GM12892 (cell line): ENCODE measurements around the gene ADGRA1.

Experiments used
- DNase-seq: peaks from one replicate; pipeline ENCODE4 v3.0.0; 2011; ENCODE audit not compliant: insufficient read length
- FAIRE-seq: peaks from 2 replicates; lab custom pipeline; 2011; peaks lifted over from hg19 to GRCh38; lab: Jason Lieb, UNC
- POLR2A ChIP-seq: IDR thresholded peaks from 2 replicates; pipeline ENCODE4 v1.6.1; 2011; ENCODE audit warnings: low read depth, low read length, control low read depth
- POLR2AphosphoS5 ChIP-seq: IDR thresholded peaks from 2 replicates; pipeline ENCODE4 v1.6.1; 2011; ENCODE audit warnings: low read depth, low read length, control low read depth
- TAF1 ChIP-seq: IDR thresholded peaks from 2 replicates; pipeline ENCODE4 v1.6.1; 2011; ENCODE audit warnings: low read depth, mild to moderate bottlenecking, control low read depth, low read length, borderline replicate concordance

The ADGRA1 gene

GRCh38 chr10:133100706-133101415 lies 13.1 kb downstream of the ADGRA1 start:
- FAIRE-seq = no peak
- TF ChIP-seq TAF1 (no peak), POLR2AphosphoS5 (no peak), POLR2A (no peak)
- DNase-seq = no peak

- TF ChIP-seq POLR2AphosphoS5 (no peak), TAF1 (no peak), POLR2A (no peak)
- DNase-seq = no peak
- no peak for FAIRE-seq
Measured at GRCh38 chr10:133101416-133101810, 13.7 kb downstream of the ADGRA1 start.

- no peak for TF ChIP-seq TAF1
- no peak for TF ChIP-seq POLR2A
- no peak for TF ChIP-seq POLR2AphosphoS5
- DNase-seq (no peak), FAIRE-seq (no peak)
Measured at GRCh38 chr10:133102415-133103095, 14.8 kb downstream of the ADGRA1 start.

GRCh38 chr10:133103311-133103910 lies 15.7 kb downstream of the ADGRA1 start:
- no peak for TF ChIP-seq TAF1
- no peak for TF ChIP-seq POLR2A
- no peak for TF ChIP-seq POLR2AphosphoS5
- no peak for DNase-seq
- FAIRE-seq = no peak

GRCh38 chr10:133104068-133104962 lies 16.6 kb downstream of the ADGRA1 start:
- TF ChIP-seq TAF1 (no peak), POLR2A (no peak), POLR2AphosphoS5 (no peak)
- no peak for DNase-seq
- no peak for FAIRE-seq

- TF ChIP-seq POLR2AphosphoS5 = no peak
- TF ChIP-seq POLR2A = no peak
- no peak for TF ChIP-seq TAF1
- FAIRE-seq = no peak
- no peak for DNase-seq
Measured at GRCh38 chr10:133104963-133105640, 17.4 kb downstream of the ADGRA1 start.

GRCh38 chr10:133105686-133106390 lies 18.1 kb downstream of the ADGRA1 start:
- TF ChIP-seq POLR2A (no peak), TAF1 (no peak)
- FAIRE-seq (no peak), DNase-seq (no peak)

- FAIRE-seq = no peak
- DNase-seq = no peak
- no peak for TF ChIP-seq TAF1
- TF ChIP-seq POLR2A = no peak
- TF ChIP-seq POLR2AphosphoS5 = no peak
Measured at GRCh38 chr10:133106516-133106915, 18.8 kb downstream of the ADGRA1 start.

GRCh38 chr10:133107442-133107841 lies 19.7 kb downstream of the ADGRA1 start:
- TF ChIP-seq POLR2AphosphoS5 = no peak
- TF ChIP-seq POLR2A = no peak
- no peak for TF ChIP-seq TAF1
- DNase-seq = no peak
- no peak for FAIRE-seq

GRCh38 chr10:133109711-133110110 lies 22.0 kb downstream of the ADGRA1 start:
- DNase-seq (no peak), FAIRE-seq (no peak)
- TF ChIP-seq TAF1 (no peak), POLR2AphosphoS5 (no peak), POLR2A (no peak)
